PFSK-1 (cell line): Measurements from ENCODE around the gene FAM181A. TPM values are rescaled to one million over a fixed set of nuclear protein-coding genes. Genes with fewer than 3 reads are reported as not detected.

Experiments used
- FOXP2 ChIP-seq: optimal IDR thresholded peaks from 2 replicates; pipeline ENCODE3; 2011; ENCODE audit warnings: borderline replicate concordance, control low read depth, inconsistent platforms; ENCODE audit not compliant: insufficient read depth; ENCODE audit errors: extremely low read length, extremely low read depth
- POLR2AphosphoS5 ChIP-seq: IDR thresholded peaks from 2 replicates; pipeline ENCODE4 v1.6.1; 2012; ENCODE audit warnings: low read depth, mild to moderate bottlenecking, control low read depth, low read length, moderate library complexity
- SIN3A ChIP-seq: IDR thresholded peaks from 2 replicates; pipeline ENCODE4 v1.6.1; 2012; ENCODE audit warnings: mild to moderate bottlenecking, low read length, moderate library complexity, borderline replicate concordance; ENCODE audit not compliant: insufficient read depth
- TAF1 ChIP-seq: IDR thresholded peaks from 2 replicates; pipeline ENCODE4 v1.6.1; 2012; ENCODE audit warnings: low read length, control low read depth, borderline replicate concordance; ENCODE audit not compliant: insufficient read depth
- polyA plus RNA-seq: library from polyadenylated mRNA; unstranded; fragments of >200 nt; gene quantifications from one replicate; pipeline ENCODE4 v1.2.1, GENCODE V29; 2012; ENCODE audit warnings: low read depth, missing spikeins; ENCODE audit not compliant: insufficient read length
- TF ChIP-seq, protein P1 (sequence below), 2 experiments: IDR thresholded peaks; 2 replicates each; pipeline versions ENCODE4 v1.6.1 to v1.8.0; 2011 to 2012; ENCODE audit warnings: low read depth in 2 of 2, low read length in 2 of 2, control low read depth in 1 of 2, inconsistent platforms in 1 of 2, mild to moderate bottlenecking in 1 of 2, moderate library complexity in 1 of 2; ENCODE audit not compliant: insufficient read depth in 1 of 2

FAM181A gene
- not detected for polyA plus RNA-seq

DNA sequence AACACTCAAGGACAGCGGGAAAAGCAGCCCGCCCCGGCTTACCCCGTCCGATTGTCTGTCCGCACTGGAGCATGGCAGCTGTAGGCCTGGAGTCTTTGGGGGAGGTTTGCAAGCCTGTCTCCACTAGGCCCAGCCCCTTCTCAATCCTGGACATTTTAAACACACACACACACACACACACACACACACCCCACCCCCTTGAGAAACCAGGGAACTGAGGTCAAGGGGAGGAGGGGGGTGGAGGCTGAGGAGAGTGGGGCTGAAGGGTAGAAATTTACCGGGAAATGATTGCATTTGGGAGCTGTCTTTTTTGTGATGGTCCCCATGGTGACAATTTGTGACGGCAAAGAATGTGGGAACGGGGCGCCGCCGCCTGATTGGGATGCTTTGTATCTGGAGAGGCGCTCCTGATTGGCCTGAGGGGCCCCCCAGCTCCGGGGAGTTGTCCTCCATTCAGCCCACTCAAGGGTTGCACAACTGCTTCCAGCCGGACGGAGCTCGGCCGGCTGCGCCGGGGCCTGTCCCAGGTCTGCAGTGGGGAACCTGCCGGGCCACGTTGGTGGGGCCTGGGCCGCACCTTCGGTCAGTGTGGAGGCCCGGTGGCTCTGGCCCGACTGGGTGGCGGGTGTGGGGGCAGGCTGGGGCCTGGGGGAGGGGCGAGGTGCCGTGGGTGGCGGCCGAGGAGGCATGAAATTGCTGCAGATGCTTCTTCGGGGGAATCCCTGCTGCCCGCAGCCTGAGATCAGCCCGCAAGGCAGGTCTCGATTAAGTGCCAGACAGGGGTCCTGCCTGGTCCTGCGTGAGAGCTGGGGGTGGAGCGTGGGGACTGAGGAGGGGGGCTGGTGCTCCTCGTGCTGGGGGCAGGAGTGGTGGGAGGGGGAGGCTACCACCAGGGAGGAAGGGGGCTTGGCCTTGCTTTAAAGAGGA, at the start of gene FAM181A:
FAM181A (plus strand) TSS at position 472 of the 927 bp plus-strand sequence. CDS start 942 bp downstream, outside the sequence.
- TF ChIP-seq SIN3A (no peak), POLR2AphosphoS5 (no peak), FOXP2 (no peak), TAF1 (no peak)
- TF ChIP-seq, protein P1, sequence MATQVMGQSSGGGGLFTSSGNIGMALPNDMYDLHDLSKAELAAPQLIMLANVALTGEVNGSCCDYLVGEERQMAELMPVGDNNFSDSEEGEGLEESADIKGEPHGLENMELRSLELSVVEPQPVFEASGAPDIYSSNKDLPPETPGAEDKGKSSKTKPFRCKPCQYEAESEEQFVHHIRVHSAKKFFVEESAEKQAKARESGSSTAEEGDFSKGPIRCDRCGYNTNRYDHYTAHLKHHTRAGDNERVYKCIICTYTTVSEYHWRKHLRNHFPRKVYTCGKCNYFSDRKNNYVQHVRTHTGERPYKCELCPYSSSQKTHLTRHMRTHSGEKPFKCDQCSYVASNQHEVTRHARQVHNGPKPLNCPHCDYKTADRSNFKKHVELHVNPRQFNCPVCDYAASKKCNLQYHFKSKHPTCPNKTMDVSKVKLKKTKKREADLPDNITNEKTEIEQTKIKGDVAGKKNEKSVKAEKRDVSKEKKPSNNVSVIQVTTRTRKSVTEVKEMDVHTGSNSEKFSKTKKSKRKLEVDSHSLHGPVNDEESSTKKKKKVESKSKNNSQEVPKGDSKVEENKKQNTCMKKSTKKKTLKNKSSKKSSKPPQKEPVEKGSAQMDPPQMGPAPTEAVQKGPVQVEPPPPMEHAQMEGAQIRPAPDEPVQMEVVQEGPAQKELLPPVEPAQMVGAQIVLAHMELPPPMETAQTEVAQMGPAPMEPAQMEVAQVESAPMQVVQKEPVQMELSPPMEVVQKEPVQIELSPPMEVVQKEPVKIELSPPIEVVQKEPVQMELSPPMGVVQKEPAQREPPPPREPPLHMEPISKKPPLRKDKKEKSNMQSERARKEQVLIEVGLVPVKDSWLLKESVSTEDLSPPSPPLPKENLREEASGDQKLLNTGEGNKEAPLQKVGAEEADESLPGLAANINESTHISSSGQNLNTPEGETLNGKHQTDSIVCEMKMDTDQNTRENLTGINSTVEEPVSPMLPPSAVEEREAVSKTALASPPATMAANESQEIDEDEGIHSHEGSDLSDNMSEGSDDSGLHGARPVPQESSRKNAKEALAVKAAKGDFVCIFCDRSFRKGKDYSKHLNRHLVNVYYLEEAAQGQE (IDR thresholded peaks at IDR 0.05; ENCODE audit: insufficient read depth in 1 of 2, low read depth in 2 of 2, low read length in 2 of 2), result no peak

DNA sequence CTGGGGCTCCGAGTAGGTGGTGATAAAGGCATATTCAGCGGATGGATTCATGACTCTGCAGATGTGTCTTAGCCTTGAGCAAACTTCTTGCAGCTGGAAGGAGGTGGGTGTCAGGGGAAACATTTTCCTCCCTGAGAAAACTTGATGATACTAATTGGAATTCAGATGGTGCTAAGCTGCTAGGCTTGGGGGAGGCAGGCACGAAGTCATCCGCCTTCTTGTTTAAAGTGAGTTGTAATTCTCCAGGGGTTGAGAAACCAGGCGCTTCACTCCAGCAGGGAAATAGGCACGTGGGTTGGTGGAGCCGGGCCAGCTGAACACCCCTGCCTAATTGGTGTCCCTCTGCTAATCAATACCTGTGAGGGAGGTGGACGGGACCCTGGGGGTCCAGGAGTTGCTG, 48.9 kb upstream of the FAM181A start:
- TF ChIP-seq, protein P1 (IDR thresholded peaks at IDR 0.05; ENCODE audit: insufficient read depth in 1 of 2, low read depth in 2 of 2, low read length in 2 of 2), result no peak
- TF ChIP-seq POLR2AphosphoS5, result no peak
- TF ChIP-seq SIN3A, result no peak
- TF ChIP-seq FOXP2, result no peak
- no peak for TF ChIP-seq TAF1

DNA sequence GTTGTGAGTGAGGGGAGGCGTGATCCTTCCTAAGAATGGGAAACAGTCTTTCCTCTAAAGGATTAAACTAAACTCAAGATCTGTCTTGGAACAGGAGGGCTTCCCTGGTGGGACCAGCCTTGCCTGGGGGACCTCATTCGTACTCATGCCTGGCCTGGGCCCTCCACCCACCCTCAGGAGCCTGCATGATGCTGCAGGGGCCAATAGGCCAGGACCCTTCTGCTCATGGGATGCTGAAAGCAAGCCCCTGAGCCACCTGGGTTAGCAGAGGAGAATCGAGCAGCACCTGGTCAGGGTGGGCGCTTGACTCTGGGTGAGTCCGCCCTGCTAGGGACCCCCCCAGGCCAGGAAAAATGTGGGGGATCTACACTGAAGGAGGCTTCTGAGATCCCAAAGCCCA, 48.3 kb upstream of the FAM181A start:
- TF ChIP-seq FOXP2 (no peak), POLR2AphosphoS5 (no peak), TAF1 (no peak), SIN3A (no peak)
- TF ChIP-seq, protein P1 (IDR thresholded peaks at IDR 0.05; ENCODE audit: insufficient read depth in 1 of 2, low read depth in 2 of 2, low read length in 2 of 2), result no peak

DNA sequence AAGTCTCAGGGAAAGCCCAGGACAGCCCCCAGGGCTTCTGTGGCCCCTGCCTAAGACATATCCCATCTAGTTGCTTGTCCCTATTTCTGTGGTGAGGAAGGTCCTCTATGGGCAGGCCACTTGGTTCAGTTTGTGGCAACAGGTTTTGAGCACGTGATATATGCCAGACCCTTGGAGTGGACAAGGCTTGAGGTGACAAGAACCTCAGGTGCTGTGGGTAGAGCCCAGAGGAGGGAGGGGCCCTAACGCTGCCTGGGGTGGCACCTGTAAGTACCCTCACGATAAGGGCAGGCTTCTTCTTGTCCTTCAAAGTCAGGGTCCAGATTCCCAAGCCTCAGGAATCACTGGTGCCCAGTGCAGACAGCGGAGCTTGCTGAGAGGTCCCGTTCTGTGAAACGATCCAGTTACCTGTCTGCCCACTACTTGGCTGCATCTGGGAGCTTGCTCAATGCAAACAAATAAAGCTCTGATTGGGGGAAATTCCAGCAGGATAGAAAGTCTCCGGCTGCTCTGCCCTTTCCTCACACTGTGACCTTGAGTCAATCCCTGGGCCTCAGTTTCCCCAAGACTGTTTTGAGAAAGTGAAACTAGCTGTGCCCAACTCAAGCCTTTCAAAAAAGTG, 47.7 kb upstream of the FAM181A start:
- TF ChIP-seq SIN3A, result no peak
- TF ChIP-seq FOXP2, result no peak
- TF ChIP-seq POLR2AphosphoS5, result no peak
- TF ChIP-seq, protein P1 (IDR thresholded peaks at IDR 0.05; ENCODE audit: insufficient read depth in 1 of 2, low read depth in 2 of 2, low read length in 2 of 2), result no peak
- no peak for TF ChIP-seq TAF1
